HEK293 (cell line): ENCODE measurements around the gene NEO1.

ENCODE experiments used
- CTCF ChIA-PET: fragments of 350-600 bp; formaldehyde crosslinking; extraction: SDS; loops from one replicate; lab custom pipeline; 2021; ENCODE audit warnings: antibody characterized with exemption; lab: Yijun Ruan, JAX
- POLR2A ChIA-PET: fragments of 300-600 bp; formaldehyde crosslinking; extraction: SDS; loops from one replicate; lab custom pipeline; 2020; ENCODE audit warnings: antibody characterized with exemption, inconsistent platforms; lab: Yijun Ruan, JAX
- H3K27ac ChIP-seq: fragments of 200-500 bp; sonication (Bioruptor generic); 2 replicates; pipeline ENCODE4 v1.5.1; 2014; ENCODE audit warnings: low read depth, low read length, control low read depth, inconsistent platforms; ENCODE audit errors: extremely low read depth
- H3K36me3 ChIP-seq, 2 experiments: fragments of 200-500 bp in 1 of 2; sonication (Bioruptor generic) in 1 of 2; 1 replicate in 1 of 2; 2 replicates in 1 of 2; pipeline ENCODE4 v1.5.1; 2014 to 2017; ENCODE audit warnings: inconsistent platforms in 2 of 2, low read length in 2 of 2; ENCODE audit not compliant: control insufficient read depth in 2 of 2, insufficient read depth in 1 of 2
- H3K4me1 ChIP-seq: fragments of 200-500 bp; sonication (Bioruptor generic); 2 replicates; pipeline ENCODE4 v1.5.1; 2014; ENCODE audit warnings: mild to moderate bottlenecking, low read length, inconsistent platforms; ENCODE audit not compliant: control insufficient read depth, insufficient read depth
- H3K4me3 ChIP-seq: 2 replicates; pipeline ENCODE4 v1.5.1; 2011; ENCODE audit warnings: low read depth, mild to moderate bottlenecking, control low read depth, low read length, moderate library complexity
- H3K9me3 ChIP-seq: fragments of 200-500 bp; sonication (Bioruptor generic); 2 replicates; pipeline ENCODE4 v1.5.1; 2014; ENCODE audit warnings: low read depth, low read length, inconsistent platforms; ENCODE audit not compliant: control insufficient read depth, insufficient read depth
- GFI1B ChIP-seq: fragments of 450-650 bp; formaldehyde crosslinking; IDR thresholded peaks from 2 replicates; pipeline ENCODE4 v1.5.1; 2016; ENCODE audit warnings: missing biosample characterization, missing genetic modification characterization
- KLF1 ChIP-seq: fragments of 450-650 bp; formaldehyde crosslinking; IDR thresholded peaks from 2 replicates; pipeline ENCODE4 v1.5.1; 2016; ENCODE audit warnings: missing biosample characterization, missing genetic modification characterization
- OVOL3 ChIP-seq: fragments of 450-650 bp; formaldehyde crosslinking; IDR thresholded peaks from 2 replicates; pipeline ENCODE4 v1.5.1; 2016; ENCODE audit warnings: missing biosample characterization, missing genetic modification characterization
- SALL2 ChIP-seq: fragments of 450-650 bp; formaldehyde crosslinking; IDR thresholded peaks from 2 replicates; pipeline ENCODE4 v1.5.0; 2017; ENCODE audit warnings: missing biosample characterization, mild to moderate bottlenecking, missing genetic modification characterization, borderline replicate concordance
- ZBTB1 ChIP-seq: fragments of 450-650 bp; formaldehyde crosslinking; IDR thresholded peaks from 2 replicates; pipeline ENCODE4 v1.5.1; 2016; ENCODE audit warnings: missing biosample characterization, missing genetic modification characterization
- ZBTB8A ChIP-seq: fragments of 450-650 bp; formaldehyde crosslinking; IDR thresholded peaks from 2 replicates; pipeline ENCODE4 v1.5.1; 2016; ENCODE audit warnings: missing biosample characterization, missing genetic modification characterization
- ZNF157 ChIP-seq: fragments of 450-650 bp; formaldehyde crosslinking; IDR thresholded peaks from 2 replicates; pipeline ENCODE4 v1.5.1; 2016; ENCODE audit warnings: missing biosample characterization, missing genetic modification characterization
- ZNF2 ChIP-seq: fragments of 450-650 bp; formaldehyde crosslinking; IDR thresholded peaks from 2 replicates; pipeline ENCODE4 v1.5.1; 2016; ENCODE audit warnings: missing biosample characterization, missing genetic modification characterization
- ZNF202 ChIP-seq: fragments of 450-650 bp; formaldehyde crosslinking; IDR thresholded peaks from 2 replicates; pipeline ENCODE4 v1.5.1; 2016; ENCODE audit warnings: missing biosample characterization, missing genetic modification characterization, borderline replicate concordance
- ZNF223 ChIP-seq: fragments of 450-650 bp; formaldehyde crosslinking; IDR thresholded peaks from 2 replicates; pipeline ENCODE4 v1.5.1; 2016; ENCODE audit warnings: missing biosample characterization, missing genetic modification characterization
- ZNF23 ChIP-seq: fragments of 450-650 bp; formaldehyde crosslinking; IDR thresholded peaks from 2 replicates; pipeline ENCODE4 v1.5.1; 2016; ENCODE audit warnings: missing biosample characterization, missing genetic modification characterization, borderline replicate concordance
- ZNF239 ChIP-seq: fragments of 450-650 bp; formaldehyde crosslinking; IDR thresholded peaks from 2 replicates; pipeline ENCODE4 v1.5.1; 2016; ENCODE audit warnings: missing biosample characterization, missing genetic modification characterization
- ZNF521 ChIP-seq: fragments of 450-650 bp; formaldehyde crosslinking; IDR thresholded peaks from 2 replicates; pipeline ENCODE4 v1.5.1; 2017; ENCODE audit warnings: missing biosample characterization, mild to moderate bottlenecking, missing genetic modification characterization
- ZNF629 ChIP-seq: fragments of 450-650 bp; formaldehyde crosslinking; IDR thresholded peaks from 2 replicates; pipeline ENCODE4 v1.5.1; 2017; ENCODE audit warnings: missing biosample characterization, missing genetic modification characterization
- ZNF76 ChIP-seq: fragments of 450-650 bp; formaldehyde crosslinking; IDR thresholded peaks from 2 replicates; pipeline ENCODE4; 2016; ENCODE audit warnings: low read depth, missing biosample characterization, missing genetic modification characterization, borderline replicate concordance
- ZNF776 ChIP-seq: fragments of 450-650 bp; formaldehyde crosslinking; IDR thresholded peaks from 2 replicates; pipeline ENCODE4 v1.5.0; 2017; ENCODE audit warnings: missing biosample characterization, missing genetic modification characterization, borderline replicate concordance
- ZNF777 ChIP-seq: fragments of 450-650 bp; formaldehyde crosslinking; IDR thresholded peaks from 2 replicates; pipeline ENCODE4 v1.5.1; 2017; ENCODE audit warnings: missing biosample characterization, missing genetic modification characterization, borderline replicate concordance
- ZXDB ChIP-seq: fragments of 450-650 bp; formaldehyde crosslinking; IDR thresholded peaks from 2 replicates; pipeline ENCODE4 v1.5.1; 2016; ENCODE audit warnings: missing biosample characterization, missing genetic modification characterization
- TF ChIP-seq, protein P1 (sequence below): fragments of 450-650 bp; formaldehyde crosslinking; IDR thresholded peaks from 2 replicates; pipeline ENCODE4 v1.5.1; 2016; ENCODE audit warnings: missing biosample characterization, missing genetic modification characterization
- TF ChIP-seq, protein P2 (sequence below): fragments of 450-650 bp; formaldehyde crosslinking; IDR thresholded peaks from 2 replicates; pipeline ENCODE4; 2016; ENCODE audit warnings: missing biosample characterization, missing genetic modification characterization
- TF ChIP-seq, protein P3 (sequence below): fragments of 450-650 bp; formaldehyde crosslinking; IDR thresholded peaks from 2 replicates; pipeline ENCODE4 v1.5.1; 2016; ENCODE audit warnings: missing biosample characterization, missing genetic modification characterization, low read depth
- TF ChIP-seq, protein P4 (sequence below): fragments of 450-650 bp; formaldehyde crosslinking; IDR thresholded peaks from 2 replicates; pipeline ENCODE4 v1.5.1; 2016; ENCODE audit warnings: missing biosample characterization, missing genetic modification characterization, low read depth
- TF ChIP-seq, protein P5 (sequence below): fragments of 450-650 bp; formaldehyde crosslinking; IDR thresholded peaks from 2 replicates; pipeline ENCODE4 v1.5.1; 2016; ENCODE audit warnings: missing biosample characterization, missing genetic modification characterization

Gene NEO1

DNA sequence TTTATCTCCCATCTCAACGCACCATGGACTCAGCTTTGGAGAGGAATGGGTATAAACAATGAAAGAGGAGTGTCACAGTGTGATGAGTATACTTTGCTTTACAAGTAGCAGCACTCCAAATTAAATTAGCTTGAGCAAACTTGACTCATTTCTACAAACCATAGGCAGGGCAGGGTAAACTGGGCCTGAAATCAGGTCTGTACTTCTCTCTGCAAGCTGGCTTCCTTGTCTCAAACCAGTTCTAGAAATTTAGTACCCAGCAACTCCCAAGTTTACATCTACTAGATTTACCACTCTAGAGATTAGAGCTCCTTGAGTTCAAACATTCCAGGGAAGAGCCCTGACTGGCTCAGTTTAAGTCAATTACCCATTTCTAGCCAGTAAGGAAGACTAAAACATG, 37.4 kb upstream of the NEO1 start:
- H3K4me1 ChIP-seq = 0 out of 2 replicates have a peak, but pooled peaks cover 4% of the 10 kb centered on the region
- CTCF ChIA-PET = interaction anchor here (0.7 to 1.2 kb wide), 3 partner anchors 13 to 180 kb away, joined by 3 read pairs; no protein-coding TSS in a partner anchor
- TF ChIP-seq ZNF776 (tag by site-specific recombination) = no peak
- TF ChIP-seq ZBTB1 = no peak
- TF ChIP-seq ZNF23 (tag by site-specific recombination) = no peak
- TF ChIP-seq GFI1B (tag by site-specific recombination) = no peak
- TF ChIP-seq ZNF777 (tag by site-specific recombination) = no peak
- no peak for TF ChIP-seq ZNF76
- TF ChIP-seq, protein P1, sequence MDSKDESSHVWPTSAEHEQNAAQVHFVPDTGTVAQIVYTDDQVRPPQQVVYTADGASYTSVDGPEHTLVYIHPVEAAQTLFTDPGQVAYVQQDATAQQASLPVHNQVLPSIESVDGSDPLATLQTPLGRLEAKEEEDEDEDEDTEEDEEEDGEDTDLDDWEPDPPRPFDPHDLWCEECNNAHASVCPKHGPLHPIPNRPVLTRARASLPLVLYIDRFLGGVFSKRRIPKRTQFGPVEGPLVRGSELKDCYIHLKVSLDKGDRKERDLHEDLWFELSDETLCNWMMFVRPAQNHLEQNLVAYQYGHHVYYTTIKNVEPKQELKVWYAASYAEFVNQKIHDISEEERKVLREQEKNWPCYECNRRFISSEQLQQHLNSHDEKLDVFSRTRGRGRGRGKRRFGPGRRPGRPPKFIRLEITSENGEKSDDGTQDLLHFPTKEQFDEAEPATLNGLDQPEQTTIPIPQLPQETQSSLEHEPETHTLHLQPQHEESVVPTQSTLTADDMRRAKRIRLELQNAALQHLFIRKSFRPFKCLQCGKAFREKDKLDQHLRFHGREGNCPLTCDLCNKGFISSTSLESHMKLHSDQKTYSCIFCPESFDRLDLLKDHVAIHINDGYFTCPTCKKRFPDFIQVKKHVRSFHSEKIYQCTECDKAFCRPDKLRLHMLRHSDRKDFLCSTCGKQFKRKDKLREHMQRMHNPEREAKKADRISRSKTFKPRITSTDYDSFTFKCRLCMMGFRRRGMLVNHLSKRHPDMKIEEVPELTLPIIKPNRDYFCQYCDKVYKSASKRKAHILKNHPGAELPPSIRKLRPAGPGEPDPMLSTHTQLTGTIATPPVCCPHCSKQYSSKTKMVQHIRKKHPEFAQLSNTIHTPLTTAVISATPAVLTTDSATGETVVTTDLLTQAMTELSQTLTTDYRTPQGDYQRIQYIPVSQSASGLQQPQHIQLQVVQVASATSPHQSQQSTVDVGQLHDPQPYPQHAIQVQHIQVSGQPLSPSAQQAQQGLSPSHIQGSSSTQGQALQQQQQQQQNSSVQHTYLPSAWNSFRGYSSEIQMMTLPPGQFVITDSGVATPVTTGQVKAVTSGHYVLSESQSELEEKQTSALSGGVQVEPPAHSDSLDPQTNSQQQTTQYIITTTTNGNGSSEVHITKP (tag by site-specific recombination) = no peak
- no peak for TF ChIP-seq ZNF157
- TF ChIP-seq, protein P2, sequence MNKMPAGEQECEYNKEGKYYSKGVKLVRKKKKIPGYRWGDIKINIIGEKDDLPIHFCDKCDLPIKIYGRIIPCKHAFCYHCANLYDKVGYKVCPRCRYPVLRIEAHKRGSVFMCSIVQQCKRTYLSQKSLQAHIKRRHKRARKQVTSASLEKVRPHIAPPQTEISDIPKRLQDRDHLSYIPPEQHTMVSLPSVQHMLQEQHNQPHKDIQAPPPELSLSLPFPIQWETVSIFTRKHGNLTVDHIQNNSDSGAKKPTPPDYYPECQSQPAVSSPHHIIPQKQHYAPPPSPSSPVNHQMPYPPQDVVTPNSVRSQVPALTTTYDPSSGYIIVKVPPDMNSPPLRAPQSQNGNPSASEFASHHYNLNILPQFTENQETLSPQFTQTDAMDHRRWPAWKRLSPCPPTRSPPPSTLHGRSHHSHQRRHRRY (tag by site-specific recombination) = no peak
- no peak for TF ChIP-seq ZNF202 (tag by site-specific recombination)
- no peak for TF ChIP-seq SALL2 (tag by site-specific recombination)
- TF ChIP-seq ZXDB = no peak
- no peak for TF ChIP-seq ZNF223 (tag by site-specific recombination)
- no peak for TF ChIP-seq ZNF239 (tag by site-specific recombination)
- TF ChIP-seq ZNF2 (tag by site-specific recombination) = no peak
- TF ChIP-seq ZNF521 (tag by site-specific recombination) = no peak
- no peak for TF ChIP-seq OVOL3 (tag by site-specific recombination)
- TF ChIP-seq ZNF629 = no peak
- TF ChIP-seq, protein P3, sequence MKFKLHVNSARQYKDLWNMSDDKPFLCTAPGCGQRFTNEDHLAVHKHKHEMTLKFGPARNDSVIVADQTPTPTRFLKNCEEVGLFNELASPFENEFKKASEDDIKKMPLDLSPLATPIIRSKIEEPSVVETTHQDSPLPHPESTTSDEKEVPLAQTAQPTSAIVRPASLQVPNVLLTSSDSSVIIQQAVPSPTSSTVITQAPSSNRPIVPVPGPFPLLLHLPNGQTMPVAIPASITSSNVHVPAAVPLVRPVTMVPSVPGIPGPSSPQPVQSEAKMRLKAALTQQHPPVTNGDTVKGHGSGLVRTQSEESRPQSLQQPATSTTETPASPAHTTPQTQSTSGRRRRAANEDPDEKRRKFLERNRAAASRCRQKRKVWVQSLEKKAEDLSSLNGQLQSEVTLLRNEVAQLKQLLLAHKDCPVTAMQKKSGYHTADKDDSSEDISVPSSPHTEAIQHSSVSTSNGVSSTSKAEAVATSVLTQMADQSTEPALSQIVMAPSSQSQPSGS (tag by site-specific recombination) = no peak
- TF ChIP-seq, all 188 proteins: peak for 0
- H3K27ac ChIP-seq = no peak overlapping the region
- H3K36me3 ChIP-seq = no peaks in the 10 kb centered on the region
- no peaks in the 10 kb centered on the region for H3K9me3 ChIP-seq
- no peak overlapping the region for H3K4me3 ChIP-seq
- POLR2A ChIA-PET = no interaction called here

DNA sequence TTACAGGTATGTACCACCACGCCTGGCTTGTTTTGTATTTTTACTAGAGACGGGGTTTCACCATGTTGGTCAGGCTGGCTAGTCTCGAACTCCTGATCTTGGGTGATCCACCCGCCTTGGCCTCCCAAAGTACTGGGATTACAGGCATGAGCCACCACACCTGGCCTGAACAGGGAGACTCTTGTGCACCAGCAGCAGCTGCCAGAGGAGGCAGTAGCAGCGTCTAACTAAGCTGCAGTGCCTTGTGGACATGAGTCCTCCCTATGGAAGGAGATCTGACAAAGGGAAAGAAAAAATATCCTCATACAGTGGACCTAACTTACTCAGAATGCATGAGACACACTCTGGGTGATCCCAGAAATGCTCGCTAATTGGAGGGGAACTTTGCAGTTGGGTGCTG, 36.8 kb upstream of the NEO1 start:
- Histone ChIP-seq H3K27ac (no peak overlapping the region), H3K4me1 (0 out of 2 replicates have a peak, but pooled peaks cover 2% of the 10 kb centered on the region), H3K9me3 (no peaks in the 10 kb centered on the region), H3K36me3 (no peaks in the 10 kb centered on the region), H3K4me3 (no peak overlapping the region)
- CTCF ChIA-PET = interaction anchor here (0.6 to 1.2 kb wide), 2 partner anchors 13 to 222 kb away, joined by 3 read pairs; no protein-coding TSS in a partner anchor
- POLR2A ChIA-PET = no interaction called here
- TF ChIP-seq, protein P4, sequence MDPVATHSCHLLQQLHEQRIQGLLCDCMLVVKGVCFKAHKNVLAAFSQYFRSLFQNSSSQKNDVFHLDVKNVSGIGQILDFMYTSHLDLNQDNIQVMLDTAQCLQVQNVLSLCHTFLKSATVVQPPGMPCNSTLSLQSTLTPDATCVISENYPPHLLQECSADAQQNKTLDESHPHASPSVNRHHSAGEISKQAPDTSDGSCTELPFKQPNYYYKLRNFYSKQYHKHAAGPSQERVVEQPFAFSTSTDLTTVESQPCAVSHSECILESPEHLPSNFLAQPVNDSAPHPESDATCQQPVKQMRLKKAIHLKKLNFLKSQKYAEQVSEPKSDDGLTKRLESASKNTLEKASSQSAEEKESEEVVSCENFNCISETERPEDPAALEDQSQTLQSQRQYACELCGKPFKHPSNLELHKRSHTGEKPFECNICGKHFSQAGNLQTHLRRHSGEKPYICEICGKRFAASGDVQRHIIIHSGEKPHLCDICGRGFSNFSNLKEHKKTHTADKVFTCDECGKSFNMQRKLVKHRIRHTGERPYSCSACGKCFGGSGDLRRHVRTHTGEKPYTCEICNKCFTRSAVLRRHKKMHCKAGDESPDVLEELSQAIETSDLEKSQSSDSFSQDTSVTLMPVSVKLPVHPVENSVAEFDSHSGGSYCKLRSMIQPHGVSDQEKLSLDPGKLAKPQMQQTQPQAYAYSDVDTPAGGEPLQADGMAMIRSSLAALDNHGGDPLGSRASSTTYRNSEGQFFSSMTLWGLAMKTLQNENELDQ = no peak
- TF ChIP-seq, protein P5, sequence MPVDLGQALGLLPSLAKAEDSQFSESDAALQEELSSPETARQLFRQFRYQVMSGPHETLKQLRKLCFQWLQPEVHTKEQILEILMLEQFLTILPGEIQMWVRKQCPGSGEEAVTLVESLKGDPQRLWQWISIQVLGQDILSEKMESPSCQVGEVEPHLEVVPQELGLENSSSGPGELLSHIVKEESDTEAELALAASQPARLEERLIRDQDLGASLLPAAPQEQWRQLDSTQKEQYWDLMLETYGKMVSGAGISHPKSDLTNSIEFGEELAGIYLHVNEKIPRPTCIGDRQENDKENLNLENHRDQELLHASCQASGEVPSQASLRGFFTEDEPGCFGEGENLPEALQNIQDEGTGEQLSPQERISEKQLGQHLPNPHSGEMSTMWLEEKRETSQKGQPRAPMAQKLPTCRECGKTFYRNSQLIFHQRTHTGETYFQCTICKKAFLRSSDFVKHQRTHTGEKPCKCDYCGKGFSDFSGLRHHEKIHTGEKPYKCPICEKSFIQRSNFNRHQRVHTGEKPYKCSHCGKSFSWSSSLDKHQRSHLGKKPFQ = no peak
- TF ChIP-seq ZBTB8A (tag by site-specific recombination) (no peak), KLF1 (no peak)
